Stimulated activated CD8-positive, alpha-beta memory T cell treated with anti-CD3 and anti-CD28 coated beads, Interleukin-12 subunit alpha, Interleukin-12 subunit beta, amount 100 ng/mL, for 4 hours (primary cell): Measurements from ENCODE around the gene SULT1A2.
"Not testable (repeated sequence)": the region's sequence is repeated elsewhere in the genome, so short reads cannot be mapped to it uniquely, and the experiment has no call there.

Source experiments
- DNase-seq: peaks from one replicate; pipeline ENCODE4 v3.0.0-alpha.2; 2020; ENCODE audit warnings: low read depth

Gene SULT1A2

GRCh38 chr16:28596840-28597691 lies at the start of gene SULT1A2:
Gene SULT1A2 (minus strand): TSS chr16:28597050. CDS start chr16:28595930, 1,120 bp downstream.
- no peak for DNase-seq

- DNase-seq, result not testable (repeated sequence)
Observed at GRCh38 chr16:28639959-28640358, 43.1 kb upstream of the SULT1A2 start.

GRCh38 chr16:28638359-28638758 lies 41.5 kb upstream of the SULT1A2 start:
- not testable (repeated sequence) for DNase-seq

GRCh38 chr16:28637765-28638164 lies 40.9 kb upstream of the SULT1A2 start, which contains the start of gene NPIPB8:
Gene NPIPB8 (plus strand): TSS chr16:28638065. CDS start chr16:28638361, 296 bp downstream.
- DNase-seq, result not testable (repeated sequence)

GRCh38 chr16:28636093-28636823 lies 39.4 kb upstream of the SULT1A2 start:
- DNase-seq, result not testable (repeated sequence)

- not testable (repeated sequence) for DNase-seq
Observed at GRCh38 chr16:28630905-28631304, 34.1 kb upstream of the SULT1A2 start.

- peak; percentile 34 for DNase-seq
Observed at GRCh38 chr16:28623172-28623711, 26.4 kb upstream of the SULT1A2 start.

GRCh38 chr16:28622532-28623171 lies 25.8 kb upstream of the SULT1A2 start:
- DNase-seq, result not testable (repeated sequence)

GRCh38 chr16:28621481-28622155 lies 24.8 kb upstream of the SULT1A2 start:
- no peak for DNase-seq

GRCh38 chr16:28620316-28620715 lies 23.5 kb upstream of the SULT1A2 start:
- DNase-seq, result not testable (repeated sequence)

GRCh38 chr16:28617874-28618273 lies 21.0 kb upstream of the SULT1A2 start:
- DNase-seq, result no peak

- DNase-seq, result no peak
Observed at GRCh38 chr16:28616636-28617035, 19.8 kb upstream of the SULT1A2 start.

- not testable (repeated sequence) for DNase-seq
Observed at GRCh38 chr16:28616224-28616577, 19.4 kb upstream of the SULT1A2 start.

GRCh38 chr16:28615486-28616223 lies 18.8 kb upstream of the SULT1A2 start:
- not testable (repeated sequence) for DNase-seq

- not testable (repeated sequence) for DNase-seq
Observed at GRCh38 chr16:28614561-28614960, 17.7 kb upstream of the SULT1A2 start.

GRCh38 chr16:28613912-28614311 lies 17.1 kb upstream of the SULT1A2 start:
- not testable (repeated sequence) for DNase-seq

- not testable (repeated sequence) for DNase-seq
Observed at GRCh38 chr16:28612359-28613280, 15.8 kb upstream of the SULT1A2 start.

- DNase-seq, result no peak
Observed at GRCh38 chr16:28610595-28611191, 13.8 kb upstream of the SULT1A2 start.
